ENCODE data around the gene TTC34.

TTC34 gene

GRCh38 chr1:2601721-2602303, 199.7 kb downstream of the TTC34 start:
- no peak for DNase-seq

- no peak for DNase-seq
These were observed 203.1 kb downstream of the TTC34 start for GRCh38 chr1:2598329-2598931.

GRCh38 chr1:2597441-2598328, 203.8 kb downstream of the TTC34 start:
- DNase-seq: no peak

- DNase-seq: no peak
These were observed 204.8 kb downstream of the TTC34 start for GRCh38 chr1:2596530-2597333.

GRCh38 chr1:2595812-2596529, 205.5 kb downstream of the TTC34 start:
- DNase-seq: no peak

GRCh38 chr1:2595261-2595811, 206.2 kb downstream of the TTC34 start:
- DNase-seq: no peak

- DNase-seq: no peak
These were observed 206.8 kb downstream of the TTC34 start for GRCh38 chr1:2594641-2595131.

GRCh38 chr1:2594001-2594640, 207.4 kb downstream of the TTC34 start:
- DNase-seq: peak; percentile 32

- DNase-seq: no peak
These were observed 208.1 kb downstream of the TTC34 start for GRCh38 chr1:2593251-2593878.

- DNase-seq: no peak
These were observed 208.8 kb downstream of the TTC34 start for GRCh38 chr1:2592672-2593071.

- no peak for DNase-seq
These were observed 209.8 kb downstream of the TTC34 start for GRCh38 chr1:2591581-2592261.

- DNase-seq: no peak
These were observed 210.3 kb downstream of the TTC34 start for GRCh38 chr1:2591233-2591580.

- no peak for DNase-seq
These were observed 211.0 kb downstream of the TTC34 start for GRCh38 chr1:2590233-2591141.

GRCh38 chr1:2589431-2590232, 211.9 kb downstream of the TTC34 start:
- no peak for DNase-seq

GRCh38 chr1:2588661-2589430, 212.6 kb downstream of the TTC34 start:
- no peak for DNase-seq

- DNase-seq: no peak
These were observed 213.5 kb downstream of the TTC34 start for GRCh38 chr1:2587860-2588571.
